ENCODE measurements around the gene AHDC1. TPM values are rescaled to one million over a fixed set of nuclear protein-coding genes. Genes with fewer than 3 reads are reported as not detected.

The AHDC1 gene
- total and polyA plus RNA-seq, 9 of the 15 experiments (the other 6 are each of a cell fraction or from before 2014, with no cell fraction given): 0.21 to 36.4 (median 4.7) TPM

GRCh38 chr1:27597516-27598294 lies 6.2 kb downstream of the AHDC1 start (continued):
- TF ChIP-seq PKNOX1 (IDR thresholded peaks at IDR 0.05) (0 out of 2 replicates have a peak, but pooled peaks have one; percentile 8), SIN3B (IDR thresholded peaks at IDR 0.05; ENCODE audit: low read depth) (no peak), GTF3C2 (IDR thresholded peaks at IDR 0.05; ENCODE audit: borderline replicate concordance, extremely low read depth, insufficient read length) (no peak), NEUROD1 (IDR thresholded peaks at IDR 0.05; ENCODE audit: borderline replicate concordance, low read depth, low read length, partially characterized antibody) (no peak), CREB5 (CRISPR knock-in tag; IDR thresholded peaks at IDR 0.05) (no peak), POLR2AphosphoS2 (IDR thresholded peaks at IDR 0.05; ENCODE audit: low read length) (no peak), ZNF436 (CRISPR knock-in tag; IDR thresholded peaks at IDR 0.05) (no peak), ZNF584 (CRISPR knock-in tag; IDR thresholded peaks at IDR 0.05; ENCODE audit: low read depth) (no peak), ARID4B (CRISPR knock-in tag; IDR thresholded peaks at IDR 0.05) (no peak), CHD2 (IDR thresholded peaks at IDR 0.05; ENCODE audit: low read depth, low read length) (no peak), CEBPZ (IDR thresholded peaks at IDR 0.05; ENCODE audit: borderline replicate concordance, low read depth, low read length) (no peak)

Measured in K562 (cell line).